ENCODE measurements around the gene NLRP6.
"Not testable (repeated sequence)": the region's sequence is repeated elsewhere in the genome, so short reads cannot be mapped to it uniquely, and the experiment has no call there.

The NLRP6 gene

DNA sequence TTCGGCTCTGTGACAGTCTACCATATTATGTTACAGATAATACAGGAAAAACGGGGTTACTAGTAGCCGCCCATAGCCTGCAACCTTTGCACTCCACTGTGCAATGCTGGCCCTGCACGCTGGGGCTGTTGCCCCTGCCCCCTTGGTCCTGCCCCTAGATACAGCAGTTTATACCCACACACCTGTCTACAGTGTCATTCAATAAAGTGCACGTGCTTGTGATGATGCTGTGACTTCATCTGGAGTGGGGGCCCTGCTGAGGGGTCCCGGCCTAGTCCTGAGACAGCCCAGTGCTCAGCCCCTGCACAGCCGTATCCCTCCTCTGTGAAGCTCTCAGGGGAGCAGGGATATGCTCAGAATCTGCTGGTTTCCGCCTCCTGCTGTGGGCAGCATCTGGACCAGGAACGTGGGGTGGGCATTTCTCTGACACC is 36.9 kb downstream of the NLRP6 start:
- H3K4me1 ChIP-seq (ENCODE audit: low read depth, poor library complexity, severe bottlenecking) = peaks cover 12% of the 10 kb centered on the region
- no peak overlapping the region for H3K27ac ChIP-seq
- no peaks in the 10 kb centered on the region for H4K20me1 ChIP-seq (ENCODE audit: insufficient read depth)
- H3K36me3 ChIP-seq (ENCODE audit: insufficient read depth) = no peaks in the 10 kb centered on the region
- no peak overlapping the region for H2AFZ ChIP-seq (ENCODE audit: low read depth)
- TF ChIP-seq, protein P1, sequence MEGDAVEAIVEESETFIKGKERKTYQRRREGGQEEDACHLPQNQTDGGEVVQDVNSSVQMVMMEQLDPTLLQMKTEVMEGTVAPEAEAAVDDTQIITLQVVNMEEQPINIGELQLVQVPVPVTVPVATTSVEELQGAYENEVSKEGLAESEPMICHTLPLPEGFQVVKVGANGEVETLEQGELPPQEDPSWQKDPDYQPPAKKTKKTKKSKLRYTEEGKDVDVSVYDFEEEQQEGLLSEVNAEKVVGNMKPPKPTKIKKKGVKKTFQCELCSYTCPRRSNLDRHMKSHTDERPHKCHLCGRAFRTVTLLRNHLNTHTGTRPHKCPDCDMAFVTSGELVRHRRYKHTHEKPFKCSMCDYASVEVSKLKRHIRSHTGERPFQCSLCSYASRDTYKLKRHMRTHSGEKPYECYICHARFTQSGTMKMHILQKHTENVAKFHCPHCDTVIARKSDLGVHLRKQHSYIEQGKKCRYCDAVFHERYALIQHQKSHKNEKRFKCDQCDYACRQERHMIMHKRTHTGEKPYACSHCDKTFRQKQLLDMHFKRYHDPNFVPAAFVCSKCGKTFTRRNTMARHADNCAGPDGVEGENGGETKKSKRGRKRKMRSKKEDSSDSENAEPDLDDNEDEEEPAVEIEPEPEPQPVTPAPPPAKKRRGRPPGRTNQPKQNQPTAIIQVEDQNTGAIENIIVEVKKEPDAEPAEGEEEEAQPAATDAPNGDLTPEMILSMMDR (conservative IDR thresholded peaks at IDR 0.05; ENCODE audit: low read depth, low read length) = no peak
- H3K4me2 ChIP-seq = no peak overlapping the region
- H3K9ac ChIP-seq = no peak overlapping the region
- no peak overlapping the region for H3K4me3 ChIP-seq (IDR thresholded peaks at IDR 0.05; ENCODE audit: insufficient read depth, low read depth, low read length)
- peaks cover 42% of the 10 kb centered on the region for H3K27me3 ChIP-seq (ENCODE audit: insufficient read depth, low read depth)
- no peaks in the 10 kb centered on the region for H3K79me2 ChIP-seq (ENCODE audit: insufficient read depth, low read depth)

DNA sequence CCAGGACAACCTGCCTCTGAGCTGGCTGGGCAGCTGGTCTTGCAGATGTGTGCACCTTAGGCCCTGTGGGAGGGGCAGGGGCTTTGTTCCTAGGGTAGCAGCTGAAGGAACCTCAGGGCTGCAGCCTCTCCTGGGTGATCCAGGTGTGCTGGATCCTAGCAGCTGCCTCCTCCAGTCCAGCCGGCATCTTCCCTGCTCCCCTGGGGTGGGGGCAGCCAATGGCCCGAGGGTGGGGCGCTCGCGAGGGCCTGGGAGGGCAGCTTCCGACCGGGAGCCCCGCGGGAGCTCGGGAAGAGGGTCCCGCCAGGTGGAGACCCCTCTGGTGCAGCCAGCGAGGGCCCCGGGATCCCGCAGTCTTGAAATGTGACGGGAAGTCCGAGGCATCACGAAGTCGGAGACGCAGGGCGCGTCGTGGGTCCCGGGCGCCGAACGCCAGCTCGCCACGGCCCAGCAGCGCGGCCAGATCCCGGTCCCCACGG is 37.3 kb downstream of the NLRP6 start:
- Histone ChIP-seq H3K27me3 (ENCODE audit: insufficient read depth, low read depth) (peaks cover 46% of the 10 kb centered on the region), H3K36me3 (ENCODE audit: insufficient read depth) (no peaks in the 10 kb centered on the region), H3K4me2 (no peak overlapping the region), H2AFZ (ENCODE audit: low read depth) (no peak overlapping the region), H3K27ac (no peak overlapping the region), H3K9ac (no peak overlapping the region), H3K4me3 (IDR thresholded peaks at IDR 0.05; ENCODE audit: insufficient read depth, low read depth, low read length) (no peak overlapping the region), H4K20me1 (ENCODE audit: insufficient read depth) (no peaks in the 10 kb centered on the region), H3K79me2 (ENCODE audit: insufficient read depth, low read depth) (no peaks in the 10 kb centered on the region), H3K4me1 (ENCODE audit: low read depth, poor library complexity, severe bottlenecking) (peaks cover 12% of the 10 kb centered on the region)
- TF ChIP-seq, protein P1 (conservative IDR thresholded peaks at IDR 0.05; ENCODE audit: low read depth, low read length) = no peak

DNA sequence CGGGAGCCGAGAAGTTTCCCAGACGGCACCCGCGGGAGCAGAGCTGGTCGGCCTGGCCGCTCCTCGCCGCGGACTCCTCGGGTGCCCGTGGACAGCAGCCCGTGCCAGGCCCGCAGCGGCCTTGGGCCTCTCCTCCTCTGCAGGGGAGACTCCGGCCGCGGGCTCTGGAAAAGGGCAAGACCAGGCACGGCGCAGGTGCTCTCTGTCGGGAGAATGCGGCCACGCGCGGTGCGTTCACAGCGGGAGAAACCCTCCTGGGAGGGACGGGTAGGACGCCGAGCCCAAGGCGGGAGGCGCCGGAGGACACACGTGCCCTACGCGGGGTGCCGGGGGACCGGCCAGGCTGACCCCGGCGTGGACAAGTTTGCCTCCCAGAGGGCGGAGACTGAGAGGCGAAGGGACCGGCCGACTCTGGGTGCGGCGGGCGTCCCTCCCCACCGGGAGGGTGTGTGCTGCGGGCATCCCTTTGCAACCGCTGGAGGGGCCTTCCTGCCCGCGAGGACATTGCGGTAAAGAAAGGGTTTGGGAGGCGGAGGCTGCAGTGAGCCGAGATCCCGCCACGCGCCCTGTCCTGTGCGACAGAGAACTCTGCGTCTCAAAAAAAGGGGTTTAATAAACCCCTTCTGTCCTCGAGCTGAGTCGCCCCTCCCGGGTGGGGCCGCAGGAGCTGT is 38.0 kb downstream of the NLRP6 start:
- H3K4me1 ChIP-seq (ENCODE audit: low read depth, poor library complexity, severe bottlenecking) = peaks cover 12% of the 10 kb centered on the region
- no peaks in the 10 kb centered on the region for H4K20me1 ChIP-seq (ENCODE audit: insufficient read depth)
- H3K27me3 ChIP-seq (ENCODE audit: insufficient read depth, low read depth) = peaks cover 50% of the 10 kb centered on the region
- H3K36me3 ChIP-seq (ENCODE audit: insufficient read depth) = no peaks in the 10 kb centered on the region
- H3K9ac ChIP-seq = no peak overlapping the region
- no peak overlapping the region for H3K4me2 ChIP-seq
- H3K27ac ChIP-seq = no peak overlapping the region
- no peak overlapping the region for H3K4me3 ChIP-seq (IDR thresholded peaks at IDR 0.05; ENCODE audit: insufficient read depth, low read depth, low read length)
- H2AFZ ChIP-seq (ENCODE audit: low read depth) = no peak overlapping the region
- TF ChIP-seq, protein P1 (conservative IDR thresholded peaks at IDR 0.05; ENCODE audit: low read depth, low read length) = no peak
- H3K79me2 ChIP-seq (ENCODE audit: insufficient read depth, low read depth) = no peaks in the 10 kb centered on the region

DNA sequence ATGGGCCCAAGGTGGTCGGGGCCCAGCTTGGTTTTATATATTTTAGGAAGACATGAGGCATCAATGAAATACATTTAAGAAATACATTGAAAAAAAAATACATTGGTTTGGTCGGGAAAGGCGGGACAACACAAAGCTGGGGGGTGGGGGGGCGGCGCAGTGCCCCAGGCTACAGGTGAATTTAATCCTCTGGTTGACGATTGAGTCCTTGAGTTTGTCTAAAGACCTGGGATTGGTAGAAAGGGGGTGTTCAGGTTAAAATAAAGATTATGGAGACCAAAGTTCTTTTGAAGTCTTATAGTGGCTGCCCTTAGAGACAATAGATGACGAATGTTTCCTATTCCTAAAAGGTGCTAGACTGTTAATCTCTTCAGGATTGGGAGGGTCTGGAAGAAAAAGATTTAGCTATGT is 38.7 kb downstream of the NLRP6 start:
- H3K27me3 ChIP-seq (ENCODE audit: insufficient read depth, low read depth) = peaks cover 47% of the 10 kb centered on the region
- no peaks in the 10 kb centered on the region for H3K79me2 ChIP-seq (ENCODE audit: insufficient read depth, low read depth)
- H3K27ac ChIP-seq = no peak overlapping the region
- H3K4me3 ChIP-seq (IDR thresholded peaks at IDR 0.05; ENCODE audit: insufficient read depth, low read depth, low read length) = no peak overlapping the region
- no peaks in the 10 kb centered on the region for H3K36me3 ChIP-seq (ENCODE audit: insufficient read depth)
- peaks cover 12% of the 10 kb centered on the region for H3K4me1 ChIP-seq (ENCODE audit: low read depth, poor library complexity, severe bottlenecking)
- no peak overlapping the region for H3K9ac ChIP-seq
- TF ChIP-seq, protein P1 (conservative IDR thresholded peaks at IDR 0.05; ENCODE audit: low read depth, low read length) = no peak
- no peak overlapping the region for H2AFZ ChIP-seq (ENCODE audit: low read depth)
- no peak overlapping the region for H3K4me2 ChIP-seq
- no peaks in the 10 kb centered on the region for H4K20me1 ChIP-seq (ENCODE audit: insufficient read depth)

DNA sequence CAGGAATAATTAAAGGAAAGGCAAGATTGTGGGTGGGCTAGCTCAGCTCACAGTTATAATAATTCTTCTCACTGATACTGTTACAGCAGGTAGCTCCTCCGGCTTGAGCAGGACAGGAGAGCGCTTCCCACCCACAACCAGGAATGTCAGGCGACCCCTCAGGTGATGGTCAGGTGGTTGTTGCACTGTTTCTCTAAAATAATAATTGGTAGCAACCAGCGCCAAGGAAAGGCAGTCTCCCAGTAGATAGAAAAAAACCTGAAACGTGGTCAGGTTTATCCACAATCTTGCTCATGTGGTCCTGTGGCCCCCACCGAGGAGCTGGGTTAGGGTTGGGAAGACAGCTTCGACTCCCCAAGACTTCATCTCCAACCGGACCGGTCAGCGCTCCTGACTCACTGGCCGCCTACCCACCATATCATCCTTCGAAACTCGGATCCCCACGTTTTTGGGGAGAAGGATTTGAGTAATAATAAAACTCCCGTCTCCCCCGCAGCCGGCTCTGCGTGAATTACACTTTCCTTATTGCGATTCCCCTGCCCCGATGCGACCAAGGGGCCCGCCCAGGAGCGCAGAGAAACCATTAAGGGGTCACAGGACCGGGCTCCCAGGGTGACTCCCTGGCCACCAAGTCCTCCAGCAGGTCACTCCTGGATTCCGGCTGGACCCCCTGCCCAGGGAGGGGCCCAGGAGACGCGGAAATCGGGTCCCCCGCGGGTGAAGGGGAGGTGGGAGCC is 39.6 kb downstream of the NLRP6 start:
- H3K79me2 ChIP-seq (ENCODE audit: insufficient read depth, low read depth); H3K27ac ChIP-seq; H3K4me2 ChIP-seq; H4K20me1 ChIP-seq (ENCODE audit: insufficient read depth); H3K4me3 ChIP-seq (IDR thresholded peaks at IDR 0.05; ENCODE audit: insufficient read depth, low read depth, low read length); H3K9ac ChIP-seq; H3K36me3 ChIP-seq (ENCODE audit: insufficient read depth); H2AFZ ChIP-seq (ENCODE audit: low read depth): not testable (repeated sequence)
- Histone ChIP-seq H3K4me1 (ENCODE audit: low read depth, poor library complexity, severe bottlenecking) (peaks cover 12% of the 10 kb centered on the region), H3K27me3 (ENCODE audit: insufficient read depth, low read depth) (peaks cover 38% of the 10 kb centered on the region)

DNA sequence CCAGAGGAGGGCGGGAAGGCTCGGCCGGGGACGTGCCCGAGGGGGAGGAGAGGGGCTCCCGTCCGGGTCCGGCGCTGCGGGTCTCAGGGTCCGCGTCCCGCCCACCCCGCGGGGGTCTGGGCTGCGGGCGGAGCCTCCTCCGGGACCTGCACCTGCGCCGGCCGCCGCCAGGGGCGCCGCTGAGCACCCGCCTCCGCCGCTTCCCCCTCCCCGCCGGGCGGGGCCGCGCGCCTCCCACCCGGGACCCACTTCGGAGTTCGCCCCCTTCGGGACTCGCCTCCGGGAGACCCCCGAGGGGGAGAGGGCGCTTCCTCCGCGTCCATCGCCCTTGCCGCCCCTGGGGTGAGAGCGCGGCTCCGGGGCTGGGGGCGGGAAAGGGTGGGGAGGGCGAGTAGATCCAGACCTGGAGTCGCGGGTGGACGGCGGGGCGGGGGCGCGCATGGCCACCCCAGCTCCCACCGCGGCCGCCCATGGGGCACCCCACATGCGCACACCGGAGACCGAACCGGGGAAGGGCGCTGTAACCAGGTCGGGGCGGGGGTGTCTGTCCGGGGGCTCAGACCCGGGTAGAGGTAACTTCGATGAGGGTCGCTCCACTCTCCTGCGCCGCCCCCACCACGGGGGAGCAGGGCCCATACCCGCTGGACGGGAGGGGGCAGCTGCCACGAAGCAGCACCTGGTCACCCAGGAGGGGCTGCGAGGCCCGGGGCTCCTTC is 40.4 kb downstream of the NLRP6 start:
- not testable (repeated sequence) for H3K27ac ChIP-seq

More for the DNA sequence above, 40.4 kb downstream of the NLRP6 start:
- not testable (repeated sequence) for H3K79me2 ChIP-seq (ENCODE audit: insufficient read depth, low read depth); H3K9ac ChIP-seq; H3K4me2 ChIP-seq; H3K4me3 ChIP-seq (IDR thresholded peaks at IDR 0.05; ENCODE audit: insufficient read depth, low read depth, low read length); H3K4me1 ChIP-seq (ENCODE audit: low read depth, poor library complexity, severe bottlenecking); H4K20me1 ChIP-seq (ENCODE audit: insufficient read depth); H2AFZ ChIP-seq (ENCODE audit: low read depth); H3K36me3 ChIP-seq (ENCODE audit: insufficient read depth)
- peaks cover 36% of the 10 kb centered on the region for H3K27me3 ChIP-seq (ENCODE audit: insufficient read depth, low read depth)
